ENCODE results near the gene CRELD1. TPM values are rescaled to one million over a fixed set of nuclear protein-coding genes. Genes with fewer than 3 reads are reported as not detected.
A peak's percentile ranks its signal among the peaks of the same experiment; 100 is the strongest.
"Not testable (repeated sequence)": the region's sequence is repeated elsewhere in the genome, so short reads cannot be mapped to it uniquely, and the experiment has no call there.

CRELD1 gene
- total RNA-seq, 6 donors from 2014 or later: 31.7 to 72.3 (median 44.0) TPM

- WGBS, 2 donors: 94 to 98% methylated on average over 3 of the region's 3 CpGs
- TF ChIP-seq POLR2AphosphoS5 (IDR thresholded peaks at IDR 0.05) (no peak), EP300 (IDR thresholded peaks at IDR 0.05) (no peak)
- H3K27me3 ChIP-seq: no peaks in the 10 kb centered on the region
Measured at GRCh38 chr3:9888540-9888939, 45.1 kb upstream of the CRELD1 start.

GRCh38 chr3:9889405-9889804 is 44.2 kb upstream of the CRELD1 start:
- TF ChIP-seq EP300 (IDR thresholded peaks at IDR 0.05): no peak
- TF ChIP-seq POLR2A (IDR thresholded peaks at IDR 0.05): no peak
- TF ChIP-seq CTCF (IDR thresholded peaks at IDR 0.05): no peak
- TF ChIP-seq POLR2AphosphoS5 (IDR thresholded peaks at IDR 0.05): no peak
- no peak overlapping the region for H3K27ac ChIP-seq
- H3K27me3 ChIP-seq: no peaks in the 10 kb centered on the region
- H3K4me1 ChIP-seq: peaks cover 12 to 18% (median 13%) of the 10 kb centered on the region in 4 donors
- ATAC-seq (ENCODE audit: low FRiP score in 2 of 2) (no peak), DNase-seq (no peak)
- H3K36me3 ChIP-seq: peaks cover 4 to 14% (median 8%) of the 10 kb centered on the region in 4 donors
- H3K4me3 ChIP-seq: no peak overlapping the region
- 66 to 78% methylated on average over 5 of the region's 5 CpGs for WGBS, 2 donors
- H3K9me3 ChIP-seq: no peaks in the 10 kb centered on the region

More at GRCh38 chr3:9888540-9888939, 45.1 kb upstream of the CRELD1 start:
- DNase-seq (no peak), ATAC-seq (ENCODE audit: low FRiP score in 2 of 2) (no peak)
- peaks cover 4 to 12% (median 8%) of the 10 kb centered on the region in 4 donors for H3K36me3 ChIP-seq
- H3K9me3 ChIP-seq: no peaks in the 10 kb centered on the region
- H3K27ac ChIP-seq: no peak overlapping the region
- peaks cover 10 to 16% (median 13%) of the 10 kb centered on the region in 4 donors for H3K4me1 ChIP-seq
- H3K4me3 ChIP-seq: no peak overlapping the region

- Histone ChIP-seq H3K27ac (peak within 1 kb of the TSS; percentile 94 to 98 (median 96)), H3K4me1 (peaks cover 12 to 18% (median 13%) of the 10 kb centered on the region in 4 donors), H3K9me3 (no peaks in the 10 kb centered on the region), H3K36me3 (peaks cover 4 to 14% (median 8%) of the 10 kb centered on the region in 4 donors), H3K27me3 (no peaks in the 10 kb centered on the region), H3K4me3 (peak within 1 kb of the TSS; percentile 50 to 93 (median 76))
- DNase-seq: peak; percentile 91 to 95
- WGBS, 2 donors: 0 to 1% methylated on average over 33 to 51 of the region's 62 CpGs
- TF ChIP-seq CTCF (IDR thresholded peaks at IDR 0.05): peak in 3 of 6 experiments; percentile 16 to 35 (median 27)
- no peak for TF ChIP-seq EP300 (IDR thresholded peaks at IDR 0.05)
- peak; percentile 31 to 91 (median 86) for TF ChIP-seq POLR2A (IDR thresholded peaks at IDR 0.05)
- TF ChIP-seq POLR2AphosphoS5 (IDR thresholded peaks at IDR 0.05): peak; percentile 95
- ATAC-seq (ENCODE audit: low FRiP score in 2 of 2): peak; percentile 97 to 99
Measured at GRCh38 chr3:9890249-9891071, 43.2 kb upstream of the CRELD1 start, which contains the start of gene JAGN1. TSS of gene JAGN1 (plus strand) at chr3:9890610. CDS start at chr3:9890723, 113 bp downstream.

GRCh38 chr3:9891072-9891622 is 42.5 kb upstream of the CRELD1 start:
- H3K4me3 ChIP-seq: peak overlapping the region; percentile 50 to 93 (median 76)
- peak overlapping the region; percentile 94 to 98 (median 96) for H3K27ac ChIP-seq
- no peak for DNase-seq
- 7 to 16% methylated on average over 12 of the region's 12 CpGs for WGBS, 2 donors
- H3K4me1 ChIP-seq: peaks cover 12 to 18% (median 13%) of the 10 kb centered on the region in 4 donors
- TF ChIP-seq CTCF (IDR thresholded peaks at IDR 0.05): no peak
- no peak for TF ChIP-seq POLR2AphosphoS5 (IDR thresholded peaks at IDR 0.05)
- TF ChIP-seq POLR2A (IDR thresholded peaks at IDR 0.05): no peak
- no peak for TF ChIP-seq EP300 (IDR thresholded peaks at IDR 0.05)
- H3K36me3 ChIP-seq: peaks cover 4 to 14% (median 8%) of the 10 kb centered on the region in 4 donors
- no peaks in the 10 kb centered on the region for H3K27me3 ChIP-seq
- H3K9me3 ChIP-seq: no peaks in the 10 kb centered on the region
- ATAC-seq (ENCODE audit: low FRiP score in 2 of 2): no peak

- H3K4me3 ChIP-seq: no peak overlapping the region
- DNase-seq: no peak
- H3K27me3 ChIP-seq: no peaks in the 10 kb centered on the region
- ATAC-seq (ENCODE audit: low FRiP score in 2 of 2): no peak
- no peaks in the 10 kb centered on the region for H3K9me3 ChIP-seq
- TF ChIP-seq CTCF (IDR thresholded peaks at IDR 0.05) (no peak), POLR2AphosphoS5 (IDR thresholded peaks at IDR 0.05) (no peak), EP300 (IDR thresholded peaks at IDR 0.05) (no peak), POLR2A (IDR thresholded peaks at IDR 0.05) (no peak)
- peaks cover 20 to 30% (median 26%) of the 10 kb centered on the region in 4 donors for H3K4me1 ChIP-seq
- H3K27ac ChIP-seq: no peak overlapping the region
- WGBS, 2 donors: 78 to 81% methylated on average over 1 of the region's 1 CpG
- peaks cover 4 to 14% (median 8%) of the 10 kb centered on the region in 4 donors for H3K36me3 ChIP-seq
Measured at GRCh38 chr3:9893739-9894138, 39.9 kb upstream of the CRELD1 start.

- not testable (repeated sequence) for H3K27me3 ChIP-seq; DNase-seq; H3K27ac ChIP-seq; H3K4me3 ChIP-seq; ATAC-seq (ENCODE audit: low FRiP score in 2 of 2); H3K9me3 ChIP-seq
- Histone ChIP-seq H3K4me1 (peaks cover 16 to 29% (median 25%) of the 10 kb centered on the region in 4 donors), H3K36me3 (peaks cover 4 to 14% (median 8%) of the 10 kb centered on the region in 4 donors)
- WGBS, 2 donors: 94% methylated on average over 3 of the region's 3 CpGs
Measured at GRCh38 chr3:9895715-9896114, 37.9 kb upstream of the CRELD1 start.

GRCh38 chr3:9896755-9897407 is 36.8 kb upstream of the CRELD1 start:
- not testable (repeated sequence) for DNase-seq; ATAC-seq (ENCODE audit: low FRiP score in 2 of 2); H3K4me3 ChIP-seq; H3K27me3 ChIP-seq; H3K9me3 ChIP-seq
- Histone ChIP-seq H3K27ac (peak overlapping the region in 1 of 4 donors; percentile 35), H3K4me1 (peaks cover 11 to 23% (median 16%) of the 10 kb centered on the region in 4 donors), H3K36me3 (peaks cover 4 to 14% (median 8%) of the 10 kb centered on the region in 4 donors)
- 93 to 95% methylated on average over 10 of the region's 10 CpGs for WGBS, 2 donors
